A204.1 (cell line): Measurements from ENCODE around the gene CCDC43.
"Not testable (repeated sequence)": the region's sequence is repeated elsewhere in the genome, so short reads cannot be mapped to it uniquely, and the experiment has no call there.

Experiments
- FAIRE-seq: peaks from 2 replicates; lab custom pipeline; 2012; peaks lifted over from hg19 to GRCh38; lab: Jason Lieb, UNC

CCDC43 gene

GRCh38 chr17:44689477-44690217 is at the start of gene CCDC43:
Gene CCDC43 (minus strand): TSS chr17:44689776. CDS start chr17:44689753, 23 bp downstream.
- FAIRE-seq, result no peak

- FAIRE-seq, result no peak
These were observed 48.8 kb upstream of the CCDC43 start for GRCh38 chr17:44738214-44738906.

GRCh38 chr17:44736551-44737240 is 47.1 kb upstream of the CCDC43 start:
- no peak for FAIRE-seq

- no peak for FAIRE-seq
These were observed 44.7 kb upstream of the CCDC43 start for GRCh38 chr17:44734272-44734671.

- no peak for FAIRE-seq
These were observed 44.2 kb upstream of the CCDC43 start for GRCh38 chr17:44733753-44734152.

GRCh38 chr17:44726121-44726520 is 36.5 kb upstream of the CCDC43 start:
- FAIRE-seq, result not testable (repeated sequence)

- no peak for FAIRE-seq
These were observed 32.7 kb upstream of the CCDC43 start for GRCh38 chr17:44722254-44722653.

GRCh38 chr17:44719444-44719843 is 29.9 kb upstream of the CCDC43 start:
- no peak for FAIRE-seq

GRCh38 chr17:44708401-44709263 is 19.1 kb upstream of the CCDC43 start, which contains the start of gene DBF4B:
Gene DBF4B (plus strand): TSS chr17:44708665. CDS start chr17:44708821, 156 bp downstream.
- FAIRE-seq, result peak; percentile 43

- no peak for FAIRE-seq
These were observed 18.3 kb upstream of the CCDC43 start for GRCh38 chr17:44707755-44708400.

GRCh38 chr17:44700288-44700687 is 10.7 kb upstream of the CCDC43 start:
- not testable (repeated sequence) for FAIRE-seq

GRCh38 chr17:44693609-44694008 is 4.0 kb upstream of the CCDC43 start:
- no peak for FAIRE-seq

GRCh38 chr17:44690746-44691306 is 1.2 kb upstream of the CCDC43 start:
- FAIRE-seq, result not testable (repeated sequence)

- no peak for FAIRE-seq
These were observed 700 bp downstream of the CCDC43 start for GRCh38 chr17:44688675-44689476.

- no peak for FAIRE-seq
These were observed 1.4 kb downstream of the CCDC43 start for GRCh38 chr17:44688200-44688599.

- FAIRE-seq, result no peak
These were observed 1.8 kb downstream of the CCDC43 start for GRCh38 chr17:44687756-44688155.

- FAIRE-seq, result not testable (repeated sequence)
These were observed 6.3 kb downstream of the CCDC43 start for GRCh38 chr17:44683303-44683702.

GRCh38 chr17:44677136-44677535 is 12.4 kb downstream of the CCDC43 start:
- no peak for FAIRE-seq

GRCh38 chr17:44673893-44674292 is 15.7 kb downstream of the CCDC43 start:
- FAIRE-seq, result no peak

GRCh38 chr17:44672479-44673093 is 17.0 kb downstream of the CCDC43 start:
- FAIRE-seq, result peak; percentile 98
